HCT116 (cell line): ENCODE measurements around the gene MSL1. TPM values are rescaled to one million over a fixed set of nuclear protein-coding genes. Genes with fewer than 3 reads are reported as not detected.

Experiments
- ATAC-seq: fragments of 200-7000 bp; cut with Tn5 transposase; 2 replicates; pipeline ENCODE4 v1.9.1; 2020; ENCODE audit warnings: mild to moderate bottlenecking, moderate library complexity
- BruUV-seq: library from RNA; stranded (reverse); fragments of 400-500 nt; replicated peaks from 2 replicates; lab custom pipeline; 2021; lab: Mats Ljungman, UMichigan
- CTCF ChIA-PET: fragments of 300-600 bp; sonication (Branson Sonifier 250); formaldehyde crosslinking; loops from one replicate; lab custom pipeline; 2021; ENCODE audit warnings: antibody characterized with exemption; lab: Charles Lee
- POLR2A ChIA-PET: fragments of 300-600, 350-600 bp; sonication (Branson Sonifier 250); formaldehyde crosslinking; loops from one replicate; lab custom pipeline; 2021; ENCODE audit warnings: antibody characterized with exemption; lab: Charles Lee
- RAD21 ChIA-PET, 2 experiments: fragments of 300-600 bp; sonication (Branson Sonifier 250); formaldehyde crosslinking; loops; one replicate each; lab custom pipeline; 2023; ENCODE audit warnings: low total read pairs in 2 of 2; ENCODE audit not compliant: uncharacterized antibody in 2 of 2, unreplicated experiment in 2 of 2, low non-redundant PET in 1 of 2; lab: Charles Lee
- DNase-seq: peaks from one replicate; pipeline ENCODE4 v3.0.0-alpha.2; 2010; ENCODE audit warnings: low read depth, low spot score
- H2AFZ ChIP-seq: fragments of 200-600 bp; shearing (Covaris generic), sonication (generic); 2 replicates; pipeline ENCODE4 v1.6.1; 2017; ENCODE audit warnings: low read depth, mixed run types, mixed read lengths, antibody characterized with exemption, low read length; ENCODE audit not compliant: poor library complexity, severe bottlenecking
- H3K27ac ChIP-seq: 2 replicates; pipeline ENCODE4 v1.5.1; 2012; ENCODE audit warnings: low read depth, low read length
- H3K27me3 ChIP-seq: fragments of 200-600 bp; sonication (generic); 2 replicates; pipeline ENCODE4 v1.6.1; 2016; ENCODE audit warnings: mixed run types, low read length, mixed read lengths; ENCODE audit not compliant: insufficient read depth
- H3K36me3 ChIP-seq, 2 experiments: fragments of 200-500 bp in 1 of 2; fragments of 200-600 bp in 1 of 2; sonication (Bioruptor generic) in 1 of 2; sonication (generic) in 1 of 2; 2 replicates each; pipeline versions ENCODE4 v1.5.1 to v1.6.1; 2014 to 2016; ENCODE audit warnings: low read length in 2 of 2, inconsistent platforms in 1 of 2, mixed read lengths in 1 of 2, mixed run types in 1 of 2; ENCODE audit not compliant: insufficient read depth in 2 of 2, control insufficient read depth in 1 of 2
- H3K4me1 ChIP-seq, 2 experiments: fragments of 200-600 bp in 1 of 2; sonication (generic) in 1 of 2; 2 replicates each; pipeline versions ENCODE4 v1.5.1 to v1.6.1; 2012 to 2017; ENCODE audit warnings: low read length in 2 of 2, inconsistent platforms in 1 of 2, mild to moderate bottlenecking in 1 of 2, mixed read lengths in 1 of 2, mixed run types in 1 of 2, moderate library complexity in 1 of 2; ENCODE audit not compliant: insufficient read depth in 2 of 2, control insufficient read depth in 1 of 2
- H3K4me2 ChIP-seq: fragments of 200-600 bp; sonication (generic); 2 replicates; pipeline ENCODE4 v1.6.1; 2017; ENCODE audit warnings: mixed run types, low read length, mixed read lengths
- H3K4me3 ChIP-seq, 2 experiments: fragments of 200-600 bp in 1 of 2; sonication (generic) in 1 of 2; replicated peaks in 1 of 2; 2 replicates each; pipeline ENCODE4 v1.5.1; 2011 to 2016; ENCODE audit warnings: low read length in 2 of 2, control low read depth in 1 of 2, low read depth in 1 of 2, mild to moderate bottlenecking in 1 of 2, mixed read lengths in 1 of 2, mixed run types in 1 of 2
- H3K79me2 ChIP-seq: fragments of 200-600 bp; sonication (generic); 2 replicates; pipeline ENCODE4 v1.6.1; 2017; ENCODE audit warnings: mild to moderate bottlenecking, mixed run types, low read length, moderate library complexity, mixed read lengths; ENCODE audit not compliant: insufficient read depth
- H3K9ac ChIP-seq: fragments of 200-600 bp; sonication (generic); 2 replicates; pipeline ENCODE4 v1.6.1; 2016; ENCODE audit warnings: low read length, mixed read lengths
- H3K9me2 ChIP-seq: fragments of 200-600 bp; sonication (generic), shearing (Covaris generic); 2 replicates; pipeline ENCODE4 v1.6.1; 2017; ENCODE audit warnings: mixed run types, mild to moderate bottlenecking, moderate library complexity; ENCODE audit not compliant: insufficient read depth
- H3K9me3 ChIP-seq, 2 experiments: fragments of 200-500 bp in 1 of 2; fragments of 200-600 bp in 1 of 2; sonication (Bioruptor generic) in 1 of 2; sonication (generic) in 1 of 2; 2 replicates each; pipeline ENCODE4 v1.6.1; 2014 to 2017; ENCODE audit warnings: low read length in 2 of 2, mixed read lengths in 2 of 2, inconsistent platforms in 1 of 2, low read depth in 1 of 2, mild to moderate bottlenecking in 1 of 2, mixed run types in 1 of 2, moderate library complexity in 1 of 2; ENCODE audit not compliant: control insufficient read depth in 1 of 2, insufficient read depth in 1 of 2
- H4K20me1 ChIP-seq: fragments of 200-600 bp; sonication (generic), shearing (Covaris generic); 2 replicates; pipeline ENCODE4 v1.6.1; 2017; ENCODE audit warnings: mixed run types, mild to moderate bottlenecking, moderate library complexity; ENCODE audit not compliant: insufficient read depth
- CBX3 ChIP-seq: IDR thresholded peaks from 2 replicates; pipeline ENCODE4 v1.6.1; 2012; ENCODE audit warnings: low read depth
- EGR1 ChIP-seq: IDR thresholded peaks from 2 replicates; pipeline ENCODE4 v1.6.1; 2012; ENCODE audit warnings: low read depth
- ELF1 ChIP-seq: IDR thresholded peaks from 2 replicates; pipeline ENCODE4 v1.6.1; 2012; ENCODE audit warnings: low read depth, borderline replicate concordance
- EZH2 ChIP-seq: fragments of 200-600 bp; sonication (generic); IDR thresholded peaks from 2 replicates; pipeline ENCODE4 v1.6.1; 2017; ENCODE audit warnings: antibody characterized with exemption, mixed run types
- FOSL1 ChIP-seq: IDR thresholded peaks from 2 replicates; pipeline ENCODE4 v1.6.1; 2012; ENCODE audit warnings: low read depth
- POLR2A ChIP-seq: IDR thresholded peaks from 2 replicates; pipeline ENCODE4 v1.7.0; 2011; ENCODE audit warnings: borderline replicate concordance; ENCODE audit not compliant: insufficient read depth, insufficient read length; ENCODE audit errors: extremely low read depth
- POLR2AphosphoS5 ChIP-seq: IDR thresholded peaks from 2 replicates; pipeline ENCODE4 v1.6.1; 2011; ENCODE audit warnings: mild to moderate bottlenecking, low read depth, low read length, moderate library complexity
- RAD21 ChIP-seq: IDR thresholded peaks from 2 replicates; pipeline ENCODE4 v1.6.1; 2012; ENCODE audit warnings: low read depth, mild to moderate bottlenecking
- SP1 ChIP-seq: IDR thresholded peaks from 2 replicates; pipeline ENCODE4 v1.6.1; 2012; ENCODE audit warnings: low read depth
- ZNF274 ChIP-seq: fragments of 200-500 bp; sonication (Bioruptor generic); IDR thresholded peaks from 2 replicates; pipeline ENCODE4 v1.6.1; 2014; ENCODE audit warnings: mild to moderate bottlenecking, low read depth, low read length, inconsistent platforms
- intact Hi-C: fragments of 100-400 bp; cut with micrococcal nuclease; formaldehyde crosslinking; loops from 2 replicates; pipeline ENCODE4 v1.10.0; 2022
- total RNA-seq: library from RNA; stranded (reverse); gene quantifications from one replicate; pipeline ENCODE4 v1.2.1, GENCODE V29; 2021; ENCODE audit not compliant: unreplicated experiment
- TF ChIP-seq, protein P1 (sequence below), 3 experiments: fragments of 200-600 bp in 1 of 3; sonication (generic) in 1 of 3; IDR thresholded peaks in 2 of 3; conservative IDR thresholded peaks in 1 of 3; 2 replicates each; pipeline ENCODE4 v1.5.1; 2012 to 2017; ENCODE audit warnings: low read depth in 2 of 3, low read length in 2 of 3, antibody characterized with exemption in 1 of 3, borderline replicate concordance in 1 of 3, control low read depth in 1 of 3, mild to moderate bottlenecking in 1 of 3, mixed read lengths in 1 of 3, mixed run types in 1 of 3, moderate library complexity in 1 of 3; ENCODE audit not compliant: insufficient read depth in 1 of 3
- TF ChIP-seq, protein P2 (sequence below): IDR thresholded peaks from 2 replicates; pipeline ENCODE4 v1.6.1; 2012
- TF ChIP-seq, protein P3 (sequence below): IDR thresholded peaks from 2 replicates; pipeline ENCODE4 v1.6.1; 2011; ENCODE audit warnings: mild to moderate bottlenecking, low read length, moderate library complexity; ENCODE audit not compliant: insufficient replicate concordance; ENCODE audit errors: extremely low read depth
- TF ChIP-seq, protein P4 (sequence below): IDR thresholded peaks from 2 replicates; pipeline ENCODE4 v1.6.1; 2012; ENCODE audit warnings: low read depth
- TF ChIP-seq, protein P5 (sequence below): IDR thresholded peaks from 2 replicates; pipeline ENCODE4 v1.6.1; 2012

MSL1 gene
- total RNA-seq, 1 experiment from 2014 or later, result 67.2 TPM

DNA sequence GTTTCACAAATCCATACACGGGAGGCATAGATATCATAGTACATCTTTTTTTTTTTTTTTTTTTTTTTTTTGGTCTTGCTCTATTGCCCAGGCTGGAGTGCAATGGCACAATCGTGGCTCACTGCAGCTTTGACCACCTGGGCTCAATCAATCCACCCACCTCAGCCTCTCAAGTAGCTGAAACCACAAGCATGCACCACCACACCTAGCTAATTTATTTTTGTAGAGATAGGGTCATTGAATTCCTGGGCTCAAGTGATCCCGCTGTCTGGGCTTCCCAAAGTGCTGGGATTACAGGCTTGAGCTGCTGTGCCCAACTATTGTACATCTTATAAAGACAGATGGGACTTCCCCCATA lies 52.0 kb downstream of the MSL1 start:
- no peak overlapping the region for H3K4me3 ChIP-seq
- ATAC-seq (no peak), DNase-seq (no peak)
- H3K9ac ChIP-seq, result no peak overlapping the region
- no peak overlapping the region for H3K27ac ChIP-seq
- H3K79me2 ChIP-seq, result peaks cover 2% of the 10 kb centered on the region; the same call in 1 of the 2 replicates
- H3K4me2 ChIP-seq, result no peak overlapping the region
- ChIA-PET POLR2A (no interaction called here), RAD21 (no interaction called here), CTCF (interaction anchor here (0.6 kb wide), 1 partner anchor 116 kb away, joined by 3 read pairs; no protein-coding TSS in a partner anchor)
- H3K4me1 ChIP-seq, result peaks cover 19 to 28% of the 10 kb centered on the region in 2 experiments
- H3K9me3 ChIP-seq, result no peaks in the 10 kb centered on the region
- BruUV-seq, result no TSS peak
- intact Hi-C loops, result no loop called here
- H4K20me1 ChIP-seq, result no peaks in the 10 kb centered on the region
- TF ChIP-seq CBX3, result no peak
- no peak for TF ChIP-seq ELF1
- no peak for TF ChIP-seq EZH2
- TF ChIP-seq, protein P1, sequence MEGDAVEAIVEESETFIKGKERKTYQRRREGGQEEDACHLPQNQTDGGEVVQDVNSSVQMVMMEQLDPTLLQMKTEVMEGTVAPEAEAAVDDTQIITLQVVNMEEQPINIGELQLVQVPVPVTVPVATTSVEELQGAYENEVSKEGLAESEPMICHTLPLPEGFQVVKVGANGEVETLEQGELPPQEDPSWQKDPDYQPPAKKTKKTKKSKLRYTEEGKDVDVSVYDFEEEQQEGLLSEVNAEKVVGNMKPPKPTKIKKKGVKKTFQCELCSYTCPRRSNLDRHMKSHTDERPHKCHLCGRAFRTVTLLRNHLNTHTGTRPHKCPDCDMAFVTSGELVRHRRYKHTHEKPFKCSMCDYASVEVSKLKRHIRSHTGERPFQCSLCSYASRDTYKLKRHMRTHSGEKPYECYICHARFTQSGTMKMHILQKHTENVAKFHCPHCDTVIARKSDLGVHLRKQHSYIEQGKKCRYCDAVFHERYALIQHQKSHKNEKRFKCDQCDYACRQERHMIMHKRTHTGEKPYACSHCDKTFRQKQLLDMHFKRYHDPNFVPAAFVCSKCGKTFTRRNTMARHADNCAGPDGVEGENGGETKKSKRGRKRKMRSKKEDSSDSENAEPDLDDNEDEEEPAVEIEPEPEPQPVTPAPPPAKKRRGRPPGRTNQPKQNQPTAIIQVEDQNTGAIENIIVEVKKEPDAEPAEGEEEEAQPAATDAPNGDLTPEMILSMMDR (IDR thresholded peaks at IDR 0.05 in 2 of 3, conservative IDR thresholded peaks at IDR 0.05 in 1 of 3; ENCODE audit: borderline replicate concordance in 1 of 3, insufficient read depth in 1 of 3, low read depth in 2 of 3, low read length in 2 of 3), result no peak
- TF ChIP-seq FOSL1, result no peak
- TF ChIP-seq, protein P2, sequence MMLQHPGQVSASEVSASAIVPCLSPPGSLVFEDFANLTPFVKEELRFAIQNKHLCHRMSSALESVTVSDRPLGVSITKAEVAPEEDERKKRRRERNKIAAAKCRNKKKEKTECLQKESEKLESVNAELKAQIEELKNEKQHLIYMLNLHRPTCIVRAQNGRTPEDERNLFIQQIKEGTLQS, result no peak
- TF ChIP-seq, protein P3, sequence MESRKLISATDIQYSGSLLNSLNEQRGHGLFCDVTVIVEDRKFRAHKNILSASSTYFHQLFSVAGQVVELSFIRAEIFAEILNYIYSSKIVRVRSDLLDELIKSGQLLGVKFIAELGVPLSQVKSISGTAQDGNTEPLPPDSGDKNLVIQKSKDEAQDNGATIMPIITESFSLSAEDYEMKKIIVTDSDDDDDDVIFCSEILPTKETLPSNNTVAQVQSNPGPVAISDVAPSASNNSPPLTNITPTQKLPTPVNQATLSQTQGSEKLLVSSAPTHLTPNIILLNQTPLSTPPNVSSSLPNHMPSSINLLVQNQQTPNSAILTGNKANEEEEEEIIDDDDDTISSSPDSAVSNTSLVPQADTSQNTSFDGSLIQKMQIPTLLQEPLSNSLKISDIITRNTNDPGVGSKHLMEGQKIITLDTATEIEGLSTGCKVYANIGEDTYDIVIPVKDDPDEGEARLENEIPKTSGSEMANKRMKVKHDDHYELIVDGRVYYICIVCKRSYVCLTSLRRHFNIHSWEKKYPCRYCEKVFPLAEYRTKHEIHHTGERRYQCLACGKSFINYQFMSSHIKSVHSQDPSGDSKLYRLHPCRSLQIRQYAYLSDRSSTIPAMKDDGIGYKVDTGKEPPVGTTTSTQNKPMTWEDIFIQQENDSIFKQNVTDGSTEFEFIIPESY, result no peak
- TF ChIP-seq SP1, result no peak
- no peak for TF ChIP-seq ZNF274
- no peak for TF ChIP-seq POLR2AphosphoS5
- no peak for TF ChIP-seq EGR1
- TF ChIP-seq, protein P4, sequence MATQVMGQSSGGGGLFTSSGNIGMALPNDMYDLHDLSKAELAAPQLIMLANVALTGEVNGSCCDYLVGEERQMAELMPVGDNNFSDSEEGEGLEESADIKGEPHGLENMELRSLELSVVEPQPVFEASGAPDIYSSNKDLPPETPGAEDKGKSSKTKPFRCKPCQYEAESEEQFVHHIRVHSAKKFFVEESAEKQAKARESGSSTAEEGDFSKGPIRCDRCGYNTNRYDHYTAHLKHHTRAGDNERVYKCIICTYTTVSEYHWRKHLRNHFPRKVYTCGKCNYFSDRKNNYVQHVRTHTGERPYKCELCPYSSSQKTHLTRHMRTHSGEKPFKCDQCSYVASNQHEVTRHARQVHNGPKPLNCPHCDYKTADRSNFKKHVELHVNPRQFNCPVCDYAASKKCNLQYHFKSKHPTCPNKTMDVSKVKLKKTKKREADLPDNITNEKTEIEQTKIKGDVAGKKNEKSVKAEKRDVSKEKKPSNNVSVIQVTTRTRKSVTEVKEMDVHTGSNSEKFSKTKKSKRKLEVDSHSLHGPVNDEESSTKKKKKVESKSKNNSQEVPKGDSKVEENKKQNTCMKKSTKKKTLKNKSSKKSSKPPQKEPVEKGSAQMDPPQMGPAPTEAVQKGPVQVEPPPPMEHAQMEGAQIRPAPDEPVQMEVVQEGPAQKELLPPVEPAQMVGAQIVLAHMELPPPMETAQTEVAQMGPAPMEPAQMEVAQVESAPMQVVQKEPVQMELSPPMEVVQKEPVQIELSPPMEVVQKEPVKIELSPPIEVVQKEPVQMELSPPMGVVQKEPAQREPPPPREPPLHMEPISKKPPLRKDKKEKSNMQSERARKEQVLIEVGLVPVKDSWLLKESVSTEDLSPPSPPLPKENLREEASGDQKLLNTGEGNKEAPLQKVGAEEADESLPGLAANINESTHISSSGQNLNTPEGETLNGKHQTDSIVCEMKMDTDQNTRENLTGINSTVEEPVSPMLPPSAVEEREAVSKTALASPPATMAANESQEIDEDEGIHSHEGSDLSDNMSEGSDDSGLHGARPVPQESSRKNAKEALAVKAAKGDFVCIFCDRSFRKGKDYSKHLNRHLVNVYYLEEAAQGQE, result no peak
- TF ChIP-seq, protein P5, sequence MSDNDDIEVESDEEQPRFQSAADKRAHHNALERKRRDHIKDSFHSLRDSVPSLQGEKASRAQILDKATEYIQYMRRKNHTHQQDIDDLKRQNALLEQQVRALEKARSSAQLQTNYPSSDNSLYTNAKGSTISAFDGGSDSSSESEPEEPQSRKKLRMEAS, result no peak
- TF ChIP-seq POLR2A, result no peak
- TF ChIP-seq RAD21, result no peak
- H2AFZ ChIP-seq, result no peak overlapping the region
- H3K27me3 ChIP-seq, result no peaks in the 10 kb centered on the region
- H3K36me3 ChIP-seq, result peaks cover 35 to 40% of the 10 kb centered on the region in 2 experiments
- H3K9me2 ChIP-seq, result no peaks in the 10 kb centered on the region
